ENCODE data around the gene ANKHD1. TPM values are rescaled to one million over a fixed set of nuclear protein-coding genes. Genes with fewer than 3 reads are reported as not detected.

Gene ANKHD1
- total RNA-seq, 1 experiment from 2014 or later = 130 TPM

GRCh38 chr5:140547508-140548299 lies 146.1 kb downstream of the ANKHD1 start, which contains the start of gene EIF4EBP3:
EIF4EBP3 (plus strand) TSS chr5:140547662; CDS start chr5:140547738, 76 bp downstream.
- peaks cover 13% of the 10 kb centered on the region for H3K4me1 ChIP-seq
- TSS peak; percentile 32 for BruUV-seq (replicated peaks)

GRCh38 chr5:140548300-140548688 lies 146.7 kb downstream of the ANKHD1 start:
- ChIA-PET POLR2A (interaction anchor here (1.1 to 2.1 kb wide), 7 partner anchors 9 to 163 kb away, joined by 3 to 30 read pairs (median 8); partner anchors contain the start of genes APBB3, HARS1, HARS2 and IK), CTCF (interaction anchor here (1.3 to 1.7 kb wide), 4 partner anchors 9 to 175 kb away, joined by 3 to 10 read pairs (median 4); partner anchors contain the start of genes CD14, SRA1 and ZMAT2)
- Histone ChIP-seq H3K9me3 (no peaks in the 10 kb centered on the region), H3K36me3 (ENCODE audit: control insufficient read depth, insufficient read depth, low read length) (peaks cover 6% of the 10 kb centered on the region), H3K27me3 (replicated peaks; ENCODE audit: control insufficient read depth, insufficient read depth, low read length) (no peaks in the 10 kb centered on the region), H3K4me1 (peaks cover 13% of the 10 kb centered on the region), H3K4me3 (ENCODE audit: low read depth, low read length) (peak overlapping the region; percentile 38)
- no peak for TF ChIP-seq CTCF (IDR thresholded peaks at IDR 0.05; ENCODE audit: insufficient read depth in 1 of 2, low read depth in 1 of 2, low read length in 1 of 2, severe bottlenecking in 1 of 2, unreplicated experiment in 1 of 2)
- peaks cover 93% of the 10 kb centered on the region for H3K36me3 Mint-ChIP-seq (ENCODE audit: insufficient read depth, unreplicated experiment)
- BruUV-seq (replicated peaks) = no TSS peak
- H3K4me3 Mint-ChIP-seq (ENCODE audit: unreplicated experiment) = peak overlapping the region; percentile 69
- intact Hi-C loops (cut with micrococcal nuclease; ENCODE audit: unreplicated experiment) = no loop called here
- peaks cover 20% of the 10 kb centered on the region for H3K4me1 Mint-ChIP-seq (ENCODE audit: low read depth, unreplicated experiment)
- no peaks in the 10 kb centered on the region for H3K27me3 Mint-ChIP-seq (ENCODE audit: insufficient read depth, unreplicated experiment)
- peak overlapping the region; percentile 88 for H3K27ac Mint-ChIP-seq (ENCODE audit: unreplicated experiment)
- H3K9me3 Mint-ChIP-seq (ENCODE audit: unreplicated experiment) = no peaks in the 10 kb centered on the region
- no peak for DNase-seq

More at GRCh38 chr5:140547508-140548299, 146.1 kb downstream of the ANKHD1 start, which contains the start of gene EIF4EBP3:
- Mint-ChIP-seq H3K4me1 (ENCODE audit: low read depth, unreplicated experiment) (peaks cover 19% of the 10 kb centered on the region), H3K27me3 (ENCODE audit: insufficient read depth, unreplicated experiment) (no peaks in the 10 kb centered on the region), H3K36me3 (ENCODE audit: insufficient read depth, unreplicated experiment) (peaks cover 89% of the 10 kb centered on the region), H3K9me3 (ENCODE audit: unreplicated experiment) (no peaks in the 10 kb centered on the region), H3K4me3 (ENCODE audit: unreplicated experiment) (peak within 1 kb of the TSS; percentile 69), H3K27ac (ENCODE audit: unreplicated experiment) (peak within 1 kb of the TSS; percentile 88)
- Histone ChIP-seq H3K4me3 (ENCODE audit: low read depth, low read length) (peak within 1 kb of the TSS; percentile 38), H3K27me3 (replicated peaks; ENCODE audit: control insufficient read depth, insufficient read depth, low read length) (no peaks in the 10 kb centered on the region), H3K9me3 (no peaks in the 10 kb centered on the region), H3K36me3 (ENCODE audit: control insufficient read depth, insufficient read depth, low read length) (peaks cover 6% of the 10 kb centered on the region)
- ChIA-PET CTCF (interaction anchor here (0.6 to 1.7 kb wide), 15 partner anchors 10 to 201 kb away, joined by 3 to 10 read pairs (median 4); partner anchors contain the start of genes APBB3, CD14, HARS1 and HBEGF), POLR2A (interaction anchor here (0.5 to 2.1 kb wide), 12 partner anchors 10 to 173 kb away, joined by 3 to 30 read pairs (median 4); partner anchors contain the start of genes ANKHD1, APBB3, HARS1 and HARS2)
- DNase-seq = peak; percentile 97
- intact Hi-C loops (cut with micrococcal nuclease; ENCODE audit: unreplicated experiment) = loop anchor here (1.0 to 2.0 kb wide), 6 partner anchors 10 to 175 kb away; partner anchors contain the start of genes APBB3, CD14, SLC35A4 and SRA1
- peak; percentile 37 to 48 for TF ChIP-seq CTCF (IDR thresholded peaks at IDR 0.05; ENCODE audit: insufficient read depth in 1 of 2, low read depth in 1 of 2, low read length in 1 of 2, severe bottlenecking in 1 of 2, unreplicated experiment in 1 of 2)

- ChIA-PET CTCF (no interaction called here), POLR2A (interaction anchor here (1.8 to 2.1 kb wide), 2 partner anchors 9 to 15 kb away, joined by 14 to 29 read pairs; partner anchors contain the start of genes APBB3 and SRA1)
- peaks cover 95% of the 10 kb centered on the region for H3K36me3 Mint-ChIP-seq (ENCODE audit: insufficient read depth, unreplicated experiment)
These were observed 147.2 kb downstream of the ANKHD1 start for GRCh38 chr5:140548791-140549190.

More at GRCh38 chr5:140548791-140549190, 147.2 kb downstream of the ANKHD1 start:
- Histone ChIP-seq H3K27me3 (replicated peaks; ENCODE audit: control insufficient read depth, insufficient read depth, low read length) (no peaks in the 10 kb centered on the region), H3K4me3 (ENCODE audit: low read depth, low read length) (no peak overlapping the region), H3K9me3 (no peaks in the 10 kb centered on the region), H3K36me3 (ENCODE audit: control insufficient read depth, insufficient read depth, low read length) (peaks cover 6% of the 10 kb centered on the region), H3K4me1 (peaks cover 13% of the 10 kb centered on the region)
- no peak for TF ChIP-seq CTCF (IDR thresholded peaks at IDR 0.05; ENCODE audit: insufficient read depth in 1 of 2, low read depth in 1 of 2, low read length in 1 of 2, severe bottlenecking in 1 of 2, unreplicated experiment in 1 of 2)
- no peaks in the 10 kb centered on the region for H3K9me3 Mint-ChIP-seq (ENCODE audit: unreplicated experiment)
- BruUV-seq (replicated peaks) = no TSS peak
- intact Hi-C loops (cut with micrococcal nuclease; ENCODE audit: unreplicated experiment) = no loop called here
- peak overlapping the region; percentile 64 for H3K27ac Mint-ChIP-seq (ENCODE audit: unreplicated experiment)
- peak overlapping the region; percentile 69 for H3K4me3 Mint-ChIP-seq (ENCODE audit: unreplicated experiment)
- no peak for DNase-seq
- H3K27me3 Mint-ChIP-seq (ENCODE audit: insufficient read depth, unreplicated experiment) = no peaks in the 10 kb centered on the region
- H3K4me1 Mint-ChIP-seq (ENCODE audit: low read depth, unreplicated experiment) = peaks cover 25% of the 10 kb centered on the region
